Measurements from ENCODE around the gene CRYGA. TPM values are rescaled to one million over a fixed set of nuclear protein-coding genes. Genes with fewer than 3 reads are reported as not detected.

CRYGA gene, protein sequence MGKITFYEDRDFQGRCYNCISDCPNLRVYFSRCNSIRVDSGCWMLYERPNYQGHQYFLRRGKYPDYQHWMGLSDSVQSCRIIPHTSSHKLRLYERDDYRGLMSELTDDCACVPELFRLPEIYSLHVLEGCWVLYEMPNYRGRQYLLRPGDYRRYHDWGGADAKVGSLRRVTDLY
- not detected for total RNA-seq
- long read RNA-seq, result 0 reads

GRCh38 chr2:208163489-208163888, at the start of gene CRYGA:
TSS of gene CRYGA (minus strand) at chr2:208163589. CDS start at chr2:208163556, 33 bp downstream.
- DNase-seq (ENCODE audit: low spot score), result no peak

DNA sequence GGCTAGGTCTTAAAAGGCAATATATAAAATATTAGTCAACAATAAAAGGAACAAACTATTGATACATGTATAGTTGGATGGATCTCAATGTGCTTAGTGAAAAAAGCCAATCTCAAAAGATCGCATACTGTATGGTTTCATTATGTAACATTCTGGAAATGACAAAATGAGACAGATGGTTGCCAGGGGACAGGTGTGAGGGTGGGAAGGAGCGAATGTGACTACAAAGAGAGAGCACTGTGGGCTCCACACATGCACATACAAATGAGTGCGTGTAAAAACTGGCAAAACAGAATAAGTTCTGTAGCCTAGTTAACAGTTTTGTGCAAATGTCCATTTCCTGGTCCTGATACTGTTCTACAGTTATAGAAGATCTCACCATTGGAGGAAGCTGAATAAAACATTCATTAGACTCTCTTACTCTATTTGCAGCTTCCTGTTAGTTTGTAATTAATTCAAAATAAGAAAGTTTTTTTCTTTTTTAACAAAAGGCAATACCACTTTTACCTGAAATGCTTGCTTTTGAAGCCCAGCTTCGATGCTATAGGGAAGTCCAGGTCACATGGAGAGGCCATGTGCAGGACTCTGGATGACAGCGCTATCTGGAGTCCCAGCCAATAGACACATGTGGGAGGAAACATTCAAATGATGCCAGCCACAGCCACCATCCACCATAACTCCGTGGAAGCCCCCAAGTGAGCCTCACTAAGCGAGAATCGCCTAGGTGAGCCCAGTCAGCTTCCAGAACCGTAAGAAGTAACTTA, 47.5 kb upstream of the CRYGA start:
- no peak for DNase-seq (ENCODE audit: low spot score)

DNA sequence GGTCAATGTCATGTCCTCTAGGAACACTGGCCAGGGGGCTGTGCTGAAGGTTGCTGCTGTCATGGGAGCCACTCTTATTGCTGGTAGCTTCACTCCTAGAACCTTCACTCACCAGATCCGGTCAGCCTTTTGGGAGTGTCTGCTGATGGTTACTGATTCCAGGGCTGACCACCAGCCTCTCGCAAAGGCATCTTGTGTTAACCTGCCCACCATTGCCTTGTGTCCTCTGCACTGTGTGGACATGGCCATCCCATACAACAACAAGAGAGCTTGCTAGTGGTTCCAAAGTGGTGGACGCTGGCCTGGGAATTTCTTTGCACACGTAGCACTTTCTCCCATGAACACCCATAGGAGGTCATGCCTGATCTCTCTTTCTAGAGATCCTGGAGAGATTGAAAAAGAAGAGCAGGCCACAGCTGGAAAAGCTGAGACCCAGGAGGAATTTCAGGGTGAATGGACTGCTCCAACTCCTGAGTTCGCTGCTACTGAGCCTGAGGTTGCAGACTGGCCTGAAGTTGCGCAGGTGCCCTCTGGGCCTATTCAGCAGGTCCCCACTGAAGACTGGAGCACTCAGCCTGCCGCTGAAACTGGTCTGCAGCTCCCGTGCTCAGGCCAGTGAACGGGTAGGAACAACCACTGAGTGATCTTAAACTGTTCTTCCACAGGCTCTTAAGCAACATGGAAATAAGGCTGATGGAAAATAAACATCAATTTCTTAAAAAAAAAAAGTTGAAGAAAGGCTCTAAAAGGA, 45.1 kb upstream of the CRYGA start:
- DNase-seq (ENCODE audit: low spot score), result no peak

DNA sequence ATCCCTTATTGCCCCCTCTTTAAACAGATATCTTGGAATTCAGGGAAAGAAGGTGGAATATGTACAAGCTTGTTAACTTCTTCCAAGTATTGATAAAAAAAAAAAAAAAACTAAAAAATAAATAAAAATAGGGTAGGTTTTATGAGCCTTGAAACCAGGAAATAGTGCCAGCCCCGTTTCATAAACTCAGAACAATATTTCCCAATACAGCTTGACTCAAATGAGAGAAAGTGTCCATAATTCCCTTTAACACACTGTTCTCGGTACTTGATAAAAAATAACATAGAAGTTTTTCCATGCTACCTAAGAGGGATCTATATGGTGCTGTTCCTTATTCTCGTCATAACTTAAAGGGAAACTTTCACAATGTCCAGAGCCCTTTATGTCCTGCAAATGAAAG, 44.4 kb upstream of the CRYGA start:
- no peak for DNase-seq (ENCODE audit: low spot score)

DNA sequence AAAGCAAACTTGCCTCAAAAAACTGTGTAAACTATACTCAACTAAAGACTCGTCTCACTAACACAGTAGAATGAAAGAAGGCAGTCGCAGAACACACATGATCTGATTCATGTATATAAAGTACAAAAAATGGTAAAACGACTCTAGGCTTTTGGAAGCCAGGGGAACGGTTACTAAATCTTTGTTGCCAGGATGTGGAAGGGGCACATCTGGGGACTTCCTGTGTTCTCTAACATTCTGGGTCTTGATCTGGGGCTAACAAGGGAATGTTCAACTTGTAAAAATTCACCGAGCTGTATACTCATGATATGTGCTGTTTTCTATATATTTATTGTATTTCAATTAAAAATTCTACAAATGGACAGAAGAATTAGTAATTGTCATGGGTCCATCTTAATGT, 40.8 kb upstream of the CRYGA start:
- no peak for DNase-seq (ENCODE audit: low spot score)

DNA sequence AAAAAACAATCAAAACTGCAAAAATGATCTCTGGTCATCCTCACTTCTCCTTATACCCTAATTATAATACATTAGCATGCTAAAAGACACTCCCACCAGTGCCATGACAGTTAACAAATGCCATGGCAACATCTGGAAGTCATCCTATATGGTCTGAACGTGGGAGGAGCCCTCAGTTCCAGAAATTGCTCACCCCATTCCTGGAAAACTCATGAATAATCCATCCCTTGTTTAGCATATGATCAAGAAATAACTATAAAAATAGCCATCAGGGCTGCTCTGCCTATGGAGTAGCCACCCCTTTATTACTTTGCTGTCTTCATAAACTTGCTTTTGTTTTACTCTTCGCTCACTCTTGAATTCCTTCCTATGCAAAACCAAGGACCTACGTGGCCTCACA, 32.1 kb upstream of the CRYGA start:
- DNase-seq (ENCODE audit: low spot score), result no peak

- no peak for DNase-seq (ENCODE audit: low spot score)
Observed at GRCh38 chr2:208192611-208193236, 29.3 kb upstream of the CRYGA start.

- DNase-seq (ENCODE audit: low spot score), result no peak
Observed at GRCh38 chr2:208189810-208190503, 26.6 kb upstream of the CRYGA start, which contains the start of gene C2orf80. TSS of gene C2orf80 (minus strand) at chr2:208190030. CDS start at chr2:208186986, 3,044 bp downstream.

GRCh38 chr2:208189069-208189809, 25.9 kb upstream of the CRYGA start:
- no peak for DNase-seq (ENCODE audit: low spot score)

GRCh38 chr2:208186893-208187292, 23.5 kb upstream of the CRYGA start:
- DNase-seq (ENCODE audit: low spot score), result no peak

- no peak for DNase-seq (ENCODE audit: low spot score)
Observed at GRCh38 chr2:208186465-208186864, 23.1 kb upstream of the CRYGA start.

- DNase-seq (ENCODE audit: low spot score), result no peak
Observed at GRCh38 chr2:208183972-208184705, 20.8 kb upstream of the CRYGA start.

DNA sequence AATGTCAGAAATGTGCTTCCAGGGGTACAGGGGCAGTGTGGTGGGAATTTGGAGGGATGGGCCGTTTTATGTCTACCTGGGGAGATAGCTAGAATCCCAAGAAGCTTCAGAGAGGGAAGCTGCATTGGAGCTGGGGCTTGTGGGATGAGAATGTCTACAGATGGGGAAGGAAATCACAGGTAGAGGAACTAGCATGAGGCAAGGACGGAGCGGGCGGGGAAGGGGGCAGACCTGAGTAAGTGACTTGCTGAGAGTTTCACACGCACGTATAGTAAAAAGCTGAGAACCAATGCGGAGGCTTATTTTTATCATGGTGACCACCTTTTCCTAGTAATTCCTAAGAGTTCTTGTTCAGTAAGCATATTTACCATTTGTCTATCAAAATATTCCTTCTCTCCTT, 20.1 kb upstream of the CRYGA start:
- no peak for DNase-seq (ENCODE audit: low spot score)

- DNase-seq (ENCODE audit: low spot score), result no peak
Observed at GRCh38 chr2:208182835-208183234, 19.4 kb upstream of the CRYGA start.

DNA sequence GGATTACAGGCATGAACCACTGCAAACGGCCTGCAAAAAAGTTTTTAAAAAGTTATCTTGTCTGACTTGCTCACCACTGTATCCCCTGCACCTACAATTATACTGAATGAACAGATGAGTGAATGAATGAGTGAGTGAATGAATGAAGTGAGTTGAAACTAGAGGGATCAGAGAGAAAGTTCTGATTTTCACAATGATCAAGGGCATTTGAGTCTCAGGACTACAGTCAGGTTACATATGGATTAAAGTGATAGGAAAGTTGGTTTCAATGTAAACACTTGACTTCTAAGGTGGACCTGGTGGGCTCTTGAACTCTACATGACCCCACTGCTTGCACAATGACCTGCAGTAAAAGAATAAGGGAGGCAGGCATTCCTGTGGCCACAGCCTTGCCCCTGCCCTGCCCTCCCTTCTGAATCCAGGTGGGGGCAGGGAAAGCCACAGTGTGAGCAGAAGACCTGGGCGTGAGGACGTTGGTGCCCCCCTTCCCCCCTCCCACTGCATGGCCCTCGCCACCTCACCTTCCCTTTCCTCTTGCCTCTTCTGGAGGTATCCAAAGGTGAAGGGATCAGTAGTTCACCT, 15.7 kb upstream of the CRYGA start:
- DNase-seq (ENCODE audit: low spot score), result no peak

DNA sequence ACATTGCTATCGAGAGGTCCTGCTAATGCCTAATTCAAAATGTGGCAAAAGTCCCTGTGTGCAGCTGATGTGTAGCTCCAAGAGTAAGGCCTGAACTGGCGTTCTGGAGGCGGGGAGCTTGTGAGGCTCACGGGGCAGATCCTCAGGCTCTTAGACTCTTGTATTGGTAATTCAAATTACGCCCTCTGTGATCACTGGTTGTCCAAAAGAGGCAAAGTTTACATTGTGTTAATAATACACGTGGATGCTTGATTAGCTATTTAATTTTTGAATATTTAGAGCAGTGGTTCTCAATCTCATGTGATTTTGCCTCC, 12.4 kb upstream of the CRYGA start:
- DNase-seq (ENCODE audit: low spot score), result no peak

DNA sequence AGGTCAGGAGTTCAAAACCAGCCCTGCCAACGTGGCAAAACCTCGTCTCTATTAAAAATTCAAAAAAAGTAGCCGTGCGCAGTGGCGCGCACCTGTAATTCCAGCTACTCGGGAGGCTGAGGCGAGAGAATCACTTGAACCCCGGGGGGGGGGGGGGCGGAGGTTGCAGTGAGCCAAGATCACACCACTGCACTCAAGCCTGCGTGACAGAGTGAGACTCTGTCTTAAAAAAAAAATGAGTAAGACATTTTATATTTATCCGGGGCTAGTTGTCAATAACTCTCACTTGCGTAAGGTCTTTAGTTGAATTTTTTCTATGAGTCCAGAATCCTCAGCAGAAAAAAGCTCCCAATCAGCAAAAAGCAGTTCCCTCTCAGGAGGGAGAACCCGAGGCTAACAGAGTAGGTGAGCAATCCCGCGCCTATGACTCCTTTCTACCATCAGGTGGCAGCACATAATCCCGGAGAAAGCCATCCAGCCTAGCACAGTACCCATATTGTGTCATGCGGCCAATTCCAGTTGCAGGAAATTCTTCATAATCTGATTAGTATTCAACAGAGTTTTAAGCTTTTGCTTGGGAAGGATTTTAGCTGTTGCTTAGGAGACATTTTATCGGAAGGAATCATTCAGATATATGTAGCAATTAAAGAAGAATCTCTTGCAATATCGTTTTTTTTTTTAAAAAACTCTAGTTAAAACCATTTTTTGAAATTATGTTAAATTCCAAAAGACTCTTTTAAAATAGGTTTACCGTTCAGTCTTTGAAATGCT, 11.9 kb upstream of the CRYGA start:
- no peak for DNase-seq (ENCODE audit: low spot score)

DNA sequence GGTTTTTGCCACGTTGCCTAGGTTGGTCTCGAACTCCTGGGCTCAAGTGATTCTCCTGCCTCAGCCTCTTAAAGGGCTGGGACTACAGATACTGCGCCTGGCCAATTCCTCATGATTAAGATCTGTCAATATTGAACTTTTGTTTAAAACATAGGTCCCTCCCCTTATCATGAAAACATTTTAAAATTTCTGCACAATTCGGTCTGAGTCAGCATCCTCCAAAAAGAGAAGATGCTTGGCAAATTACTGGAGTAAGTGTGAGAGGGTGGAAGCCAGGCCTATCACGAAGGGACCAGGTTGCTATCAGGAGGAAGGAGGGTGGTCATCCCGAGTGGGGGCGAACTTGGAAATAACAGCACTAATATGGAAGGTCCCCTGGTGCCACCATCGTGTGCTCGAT, 10.8 kb upstream of the CRYGA start:
- no peak for DNase-seq (ENCODE audit: low spot score)

GRCh38 chr2:208172125-208172524, 8.7 kb upstream of the CRYGA start:
- DNase-seq (ENCODE audit: low spot score), result no peak

Data from mesenteric fat pad (tissue), 1 donor.